Mammary epithelial cell (primary cell): ENCODE measurements around the gene EPB41L1.

Source experiments
- CTCF ChIP-seq, 2 donors: IDR thresholded peaks in 1 of 2; conservative IDR thresholded peaks in 1 of 2; 2 replicates each; pipeline ENCODE4 v1.5.1; 2011 to 2012; ENCODE audit warnings: inconsistent platforms in 2 of 2, low read length in 2 of 2, mild to moderate bottlenecking in 2 of 2, control low read depth in 1 of 2, low read depth in 1 of 2; ENCODE audit not compliant: insufficient read depth in 1 of 2; ENCODE audit errors: extremely low read depth in 1 of 2
- EZH2 ChIP-seq: IDR thresholded peaks from 2 replicates; pipeline ENCODE4 v1.6.1; 2012; ENCODE audit warnings: low read length, inconsistent platforms, borderline replicate concordance

GRCh38 chr20:36248836-36249235, 94.3 kb downstream of the EPB41L1 start:
- no peak for TF ChIP-seq CTCF (conservative IDR thresholded peaks at IDR 0.05 in 1 of 2, IDR thresholded peaks at IDR 0.05 in 1 of 2; ENCODE audit: extremely low read depth in 1 of 2, insufficient read depth in 1 of 2, low read depth in 1 of 2, low read length in 2 of 2)
- TF ChIP-seq EZH2, result no peak
